ENCODE data around the gene ADORA1.

DNA sequence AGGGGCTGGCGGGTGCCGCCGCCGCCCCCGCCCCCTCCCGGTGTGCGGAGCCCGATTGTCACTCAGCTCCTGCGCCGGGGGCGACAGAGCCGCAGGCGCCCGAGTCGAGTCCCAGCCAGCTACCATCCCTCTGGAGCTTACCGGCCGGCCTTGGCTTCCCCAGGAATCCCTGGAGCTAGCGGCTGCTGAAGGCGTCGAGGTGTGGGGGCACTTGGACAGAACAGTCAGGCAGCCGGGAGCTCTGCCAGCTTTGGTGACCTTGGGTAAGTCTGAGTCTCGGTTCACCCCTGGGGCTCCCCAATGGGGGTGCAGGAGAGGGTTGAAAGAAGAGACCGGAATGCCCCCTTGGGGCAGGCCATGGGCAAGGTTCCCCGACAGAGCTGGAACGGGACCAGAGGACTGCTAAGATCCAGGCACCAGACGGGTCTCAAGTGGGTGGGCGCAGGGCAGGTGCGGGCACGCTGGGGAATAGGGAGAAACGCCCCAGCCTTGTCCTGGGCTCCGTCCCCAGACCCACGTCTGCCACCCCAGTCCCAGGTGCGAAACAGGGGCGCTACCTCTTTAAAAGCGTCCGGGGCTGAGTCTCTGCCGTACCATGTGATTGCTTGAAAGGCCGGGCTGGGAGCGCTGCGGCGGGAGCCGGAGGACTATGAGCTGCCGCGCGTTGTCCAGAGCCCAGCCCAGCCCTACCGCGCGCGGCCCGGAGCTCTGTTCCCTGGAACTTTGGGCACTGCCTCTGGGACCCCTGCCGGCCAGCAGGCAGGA is at the start of gene ADORA1:
- TF ChIP-seq CTCF (conservative IDR thresholded peaks at IDR 0.05): no peak
- TF ChIP-seq ZFX (IDR thresholded peaks at IDR 0.05): no peak
